Adrenal gland (tissue), 5 donors: ENCODE measurements around the gene SLIT3.

Source experiments
- POLR2A ChIP-seq, 2 donors: fragments of 450-650 bp; IDR thresholded peaks; one replicate each; pipeline ENCODE4 v1.6.1; 2017; ENCODE audit warnings: antibody characterized with exemption in 2 of 2, mild to moderate bottlenecking in 2 of 2, moderate library complexity in 1 of 2
- TF ChIP-seq, protein P1 (sequence below), 6 experiments: fragments of 450-650 bp in 4 of 6; fragments of 200-600 bp in 2 of 6; sonication (generic) in 1 of 6; IDR thresholded peaks; 1 replicate in 5 of 6; 2 replicates in 1 of 6; pipeline versions ENCODE4 v1.5.1 to v1.8.0; 2016 to 2021; ENCODE audit warnings: antibody characterized with exemption in 6 of 6, mild to moderate bottlenecking in 2 of 6, moderate library complexity in 1 of 6
- donor health status: DM: no; HTN: no; CAD: no.

DNA sequence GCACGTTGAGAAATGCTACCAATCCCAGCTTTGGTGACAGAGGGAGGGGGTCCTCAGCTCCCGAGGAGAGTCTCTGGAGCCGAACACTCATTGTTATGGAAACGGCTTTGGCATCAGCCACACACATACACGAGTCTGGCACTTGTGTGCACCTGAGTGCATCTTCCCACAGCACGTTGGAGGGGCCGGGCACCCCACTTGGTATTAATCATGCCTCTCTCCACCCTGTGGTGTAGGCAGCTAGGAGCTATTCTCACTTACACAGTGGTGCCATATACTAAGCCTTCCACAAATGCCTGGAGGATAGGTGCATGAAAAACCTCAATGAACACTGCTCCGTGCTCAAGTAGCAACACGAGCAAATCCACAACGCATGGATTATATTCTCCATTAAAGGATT, 587.9 kb downstream of the SLIT3 start:
- TF ChIP-seq, protein P1, sequence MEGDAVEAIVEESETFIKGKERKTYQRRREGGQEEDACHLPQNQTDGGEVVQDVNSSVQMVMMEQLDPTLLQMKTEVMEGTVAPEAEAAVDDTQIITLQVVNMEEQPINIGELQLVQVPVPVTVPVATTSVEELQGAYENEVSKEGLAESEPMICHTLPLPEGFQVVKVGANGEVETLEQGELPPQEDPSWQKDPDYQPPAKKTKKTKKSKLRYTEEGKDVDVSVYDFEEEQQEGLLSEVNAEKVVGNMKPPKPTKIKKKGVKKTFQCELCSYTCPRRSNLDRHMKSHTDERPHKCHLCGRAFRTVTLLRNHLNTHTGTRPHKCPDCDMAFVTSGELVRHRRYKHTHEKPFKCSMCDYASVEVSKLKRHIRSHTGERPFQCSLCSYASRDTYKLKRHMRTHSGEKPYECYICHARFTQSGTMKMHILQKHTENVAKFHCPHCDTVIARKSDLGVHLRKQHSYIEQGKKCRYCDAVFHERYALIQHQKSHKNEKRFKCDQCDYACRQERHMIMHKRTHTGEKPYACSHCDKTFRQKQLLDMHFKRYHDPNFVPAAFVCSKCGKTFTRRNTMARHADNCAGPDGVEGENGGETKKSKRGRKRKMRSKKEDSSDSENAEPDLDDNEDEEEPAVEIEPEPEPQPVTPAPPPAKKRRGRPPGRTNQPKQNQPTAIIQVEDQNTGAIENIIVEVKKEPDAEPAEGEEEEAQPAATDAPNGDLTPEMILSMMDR (IDR thresholded peaks at IDR 0.05): no peak
- no peak for TF ChIP-seq POLR2A (IDR thresholded peaks at IDR 0.05)
